HG02678 (cell line): ENCODE data around the gene CHCHD10.
"Not testable (repeated sequence)": the region's sequence is repeated elsewhere in the genome, so short reads cannot be mapped to it uniquely, and the experiment has no call there.

Experiments used
- ATAC-seq: cut with Tn5 transposase; IDR thresholded peaks from one replicate; pipeline ENCODE4 v1.9.1; 2021; ENCODE audit warnings: mild to moderate bottlenecking, moderate library complexity; ENCODE audit not compliant: unreplicated experiment

Gene CHCHD10

GRCh38 chr22:23751441-23751996 is 16.3 kb downstream of the CHCHD10 start:
- peak; percentile 11 for ATAC-seq

DNA sequence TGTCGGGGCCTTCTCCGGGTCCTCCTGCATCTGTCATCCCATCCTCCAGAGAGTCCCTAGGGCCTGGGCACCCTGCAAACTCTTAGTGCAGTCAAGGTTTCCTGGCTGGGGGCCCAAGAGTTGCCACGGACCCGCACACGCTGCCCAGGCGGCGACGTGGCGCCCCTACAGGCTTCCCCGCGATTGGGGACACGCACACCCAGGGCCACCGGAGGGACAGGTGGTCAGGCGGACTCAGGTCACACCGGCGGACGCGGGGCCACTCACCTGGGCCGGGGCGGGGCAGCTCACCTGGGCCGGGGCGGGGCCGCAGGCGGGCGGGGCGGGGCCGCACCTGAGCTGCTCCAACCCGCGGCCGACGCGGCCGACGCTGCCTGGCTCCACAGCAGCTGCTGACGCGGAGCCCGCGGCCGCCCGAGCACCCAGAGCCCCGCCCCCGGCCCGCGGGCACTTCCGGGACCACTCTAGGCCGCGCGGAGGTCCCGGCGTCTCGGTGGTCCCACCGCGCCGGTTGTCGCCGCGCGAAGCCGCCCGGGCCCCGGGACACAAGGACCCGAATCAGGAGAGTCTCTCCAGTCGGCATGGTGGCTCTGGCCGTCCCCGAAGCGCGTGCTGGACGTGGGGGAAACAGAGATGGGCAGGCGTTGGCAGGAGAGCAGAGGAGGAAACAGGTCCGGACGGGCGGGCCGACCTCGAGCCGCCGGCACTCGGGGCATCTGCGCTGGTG is 16.9 kb downstream of the CHCHD10 start, which contains the start of gene ZNF70:
Gene ZNF70 (minus strand): TSS at position 399 of the 727 bp plus-strand sequence. CDS start 5,972 bp downstream, outside the sequence.
- ATAC-seq = peak; percentile 80

DNA sequence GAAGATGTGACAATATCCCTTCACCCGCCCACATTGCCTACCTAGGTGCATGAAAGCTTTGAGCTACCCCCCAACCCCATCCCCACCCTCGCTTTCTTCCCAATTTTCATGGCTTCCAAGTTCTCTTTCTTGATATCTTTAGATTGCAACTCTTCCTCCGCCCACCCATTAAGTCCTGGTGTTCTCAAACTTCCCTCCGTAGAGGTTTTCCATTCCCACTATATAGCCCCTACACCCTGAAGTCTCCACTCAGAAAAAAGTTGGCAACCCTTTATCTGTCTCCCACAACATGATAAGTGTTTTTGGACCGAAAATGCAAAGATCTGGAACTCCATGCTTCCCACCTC is 17.4 kb downstream of the CHCHD10 start:
- ATAC-seq = no peak

DNA sequence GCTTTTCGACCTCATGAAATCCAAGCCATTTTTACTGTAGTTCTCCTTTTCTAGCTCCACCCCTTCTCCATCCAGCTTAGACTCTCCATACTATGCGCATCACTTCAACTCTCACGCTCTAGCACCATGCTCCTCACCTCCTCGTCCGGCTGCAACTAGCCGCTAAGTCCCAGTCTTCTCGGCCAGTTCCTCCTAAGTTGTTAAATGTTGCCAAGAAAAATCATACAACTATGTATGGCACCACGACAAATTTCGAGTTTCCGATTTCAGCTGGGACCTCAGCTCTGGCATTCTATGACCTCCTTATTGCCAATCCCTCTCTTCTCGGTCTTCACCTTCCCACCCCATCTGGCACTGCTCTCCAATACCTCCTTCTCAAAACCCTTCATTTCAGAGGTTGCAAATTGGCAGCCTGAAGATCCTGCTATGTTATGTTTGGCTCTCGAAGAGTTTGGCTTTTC is 17.9 kb downstream of the CHCHD10 start:
- ATAC-seq = no peak

DNA sequence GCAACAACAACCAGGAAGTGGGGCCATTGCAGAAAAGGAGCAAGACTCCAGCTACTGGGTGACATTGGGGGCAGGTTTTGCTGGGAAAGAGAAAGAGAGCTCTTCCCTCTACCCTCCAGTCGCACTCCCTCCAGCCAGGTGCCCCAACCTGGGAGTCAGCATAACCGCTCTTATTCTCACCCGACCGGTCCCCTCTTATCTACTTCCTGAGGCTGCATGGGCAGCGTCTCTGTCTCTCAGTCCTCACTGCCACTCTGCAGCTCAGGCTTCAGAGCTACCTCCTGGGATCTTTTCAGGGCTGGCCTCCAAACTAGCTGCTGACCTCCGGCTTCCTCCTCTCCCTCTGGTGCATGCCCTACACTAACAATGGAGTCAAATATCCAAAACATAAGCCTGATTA is 22.0 kb downstream of the CHCHD10 start:
- no peak for ATAC-seq

DNA sequence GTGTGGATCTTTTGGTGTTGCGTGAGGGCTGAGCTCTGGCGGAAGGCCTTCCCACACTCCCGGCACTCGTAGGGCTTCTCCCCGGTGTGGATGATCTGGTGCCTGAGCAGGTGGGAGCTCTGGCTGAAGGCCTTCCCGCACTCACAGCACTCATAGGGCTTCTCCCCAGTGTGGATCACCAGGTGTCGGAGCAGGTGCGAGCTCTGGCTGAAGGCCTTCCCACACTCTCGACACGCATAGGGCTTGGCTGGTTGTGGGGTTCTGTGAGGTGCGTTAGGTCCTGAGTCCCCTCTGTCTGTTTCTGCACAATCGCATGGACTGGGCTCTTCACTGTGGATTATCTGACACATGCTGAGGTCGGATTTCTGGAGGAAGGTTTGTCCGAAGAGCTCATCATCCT is 23.3 kb downstream of the CHCHD10 start:
- ATAC-seq = no peak

DNA sequence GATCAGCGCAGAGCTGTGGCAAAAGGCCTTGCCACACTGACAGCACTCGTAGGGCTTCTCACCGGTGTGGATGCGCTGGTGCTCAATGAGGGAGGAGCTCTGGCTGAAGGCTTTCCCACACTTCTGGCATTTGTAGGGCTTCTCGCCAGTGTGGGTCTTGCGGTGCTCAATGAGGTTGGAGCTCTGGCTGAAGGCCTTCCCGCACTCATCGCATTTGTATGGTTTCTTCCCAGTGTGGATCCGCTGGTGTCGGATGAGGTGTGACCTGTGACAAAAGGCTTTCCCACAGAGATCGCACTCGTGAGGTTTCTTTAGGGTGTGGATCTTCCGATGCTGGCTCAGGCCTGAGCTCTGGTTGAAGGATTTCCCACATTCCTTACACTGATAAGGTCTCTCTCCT is 23.8 kb downstream of the CHCHD10 start:
- no peak for ATAC-seq

- no peak for ATAC-seq
Observed at GRCh38 chr22:23743303-23743705, 24.5 kb downstream of the CHCHD10 start.

GRCh38 chr22:23742505-23743264 is 25.1 kb downstream of the CHCHD10 start:
- no peak for ATAC-seq

GRCh38 chr22:23737696-23738095 is 30.1 kb downstream of the CHCHD10 start:
- no peak for ATAC-seq

GRCh38 chr22:23728108-23728507 is 39.7 kb downstream of the CHCHD10 start:
- not testable (repeated sequence) for ATAC-seq

DNA sequence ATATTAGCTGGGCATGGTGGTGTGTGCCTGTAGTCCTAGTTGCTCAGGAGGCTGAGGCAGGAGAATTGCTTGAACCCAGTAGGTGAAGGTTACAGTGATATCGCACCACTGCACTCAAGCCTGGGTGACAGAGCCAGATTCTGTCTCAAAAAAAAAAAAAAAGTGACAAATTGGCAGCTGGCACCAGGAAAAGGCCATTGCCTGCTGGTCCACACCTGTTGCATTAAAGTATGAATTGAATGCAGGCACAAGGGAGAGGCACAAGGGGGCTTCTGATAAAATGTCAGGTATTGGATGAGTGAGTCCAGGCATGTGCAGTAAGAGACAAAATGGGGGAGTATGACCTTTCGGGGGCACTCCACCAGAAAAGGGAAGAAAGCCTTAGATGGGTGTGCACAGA is 45.0 kb downstream of the CHCHD10 start:
- ATAC-seq = no peak

DNA sequence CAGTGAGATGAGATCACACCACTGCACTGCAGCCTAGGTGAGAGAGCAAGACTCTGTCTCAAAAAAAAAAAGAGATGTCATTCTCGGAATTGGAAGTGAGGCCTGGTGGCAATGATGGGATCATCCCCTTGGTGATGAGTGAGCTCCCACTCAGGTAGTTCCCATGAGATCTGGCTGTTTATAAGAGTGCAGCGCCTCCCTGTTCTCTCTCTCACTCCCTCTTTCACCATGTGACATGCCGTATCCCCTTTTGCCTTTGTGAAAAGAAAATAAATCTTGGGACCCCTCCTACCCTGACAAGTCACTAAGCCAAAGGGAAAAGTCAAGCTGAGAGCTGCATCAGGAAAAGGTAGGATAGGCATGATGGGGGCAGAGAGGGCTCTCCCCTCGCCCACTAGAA is 45.6 kb downstream of the CHCHD10 start:
- no peak for ATAC-seq

- no peak for ATAC-seq
Observed at GRCh38 chr22:23720855-23721254, 46.9 kb downstream of the CHCHD10 start.

- no peak for ATAC-seq
Observed at GRCh38 chr22:23718371-23719165, 49.2 kb downstream of the CHCHD10 start.

- ATAC-seq = peak; percentile 91
Observed at GRCh38 chr22:23716811-23717801, 50.7 kb downstream of the CHCHD10 start.
